ENCODE data around the gene PHF19.

GRCh38 chr9:120914953-120915352, 38.0 kb upstream of the PHF19 start:
- TF ChIP-seq CTCF (optimal IDR thresholded peaks at IDR 0.05 in 1 of 3, IDR thresholded peaks at IDR 0.05 in 1 of 3, conservative IDR thresholded peaks at IDR 0.05 in 1 of 3; ENCODE audit: extremely low read depth in 1 of 3, insufficient read depth in 2 of 3, low read length in 3 of 3) (no peak), EZH2 (IDR thresholded peaks at IDR 0.05; ENCODE audit: low read length) (no peak)
